GM23338 (cell line): ENCODE data around the gene BIN1. TPM values are rescaled to one million over a fixed set of nuclear protein-coding genes. Genes with fewer than 3 reads are reported as not detected.

Experiments
- ATAC-seq: fragments of 200-7000 bp; cut with Tn5 transposase; 3 replicates; pipeline ENCODE4 v1.9.1; 2020
- DNase-seq: peaks from one replicate; pipeline ENCODE4 v3.0.0-alpha.2; 2015; ENCODE audit warnings: low spot score
- H2AFZ ChIP-seq: fragments of 200-600 bp; sonication (generic); 2 replicates; pipeline ENCODE4 v1.8.0; 2016; ENCODE audit warnings: antibody characterized with exemption, mild to moderate bottlenecking, moderate library complexity
- H3F3A ChIP-seq: fragments of 200-600 bp; sonication (generic); replicated peaks from 2 replicates; pipeline ENCODE4 v1.8.0; 2017; ENCODE audit warnings: antibody characterized with exemption, mixed run types, low read depth
- H3K27ac ChIP-seq: fragments of 200-600 bp; sonication (generic); 2 replicates; pipeline ENCODE4 v1.6.1; 2016; ENCODE audit warnings: low read depth
- H3K27me3 ChIP-seq: fragments of 200-600 bp; sonication (generic); 2 replicates; pipeline ENCODE4 v1.8.0; 2016; ENCODE audit warnings: mild to moderate bottlenecking, mixed run types, moderate library complexity; ENCODE audit not compliant: insufficient read depth
- H3K36me3 ChIP-seq: fragments of 200-600 bp; sonication (generic); 2 replicates; pipeline ENCODE4 v1.8.0; 2016; ENCODE audit warnings: mild to moderate bottlenecking; ENCODE audit not compliant: insufficient read depth
- H3K4me1 ChIP-seq: fragments of 200-600 bp; sonication (generic); 2 replicates; pipeline ENCODE4 v1.8.0; 2016; ENCODE audit warnings: mild to moderate bottlenecking, moderate library complexity; ENCODE audit not compliant: insufficient read depth
- H3K4me2 ChIP-seq: fragments of 200-600 bp; sonication (generic); 2 replicates; pipeline ENCODE4 v1.7.1; 2017; ENCODE audit warnings: mixed run types
- H3K4me3 ChIP-seq: fragments of 200-600 bp; sonication (generic); 2 replicates; pipeline ENCODE4 v1.6.1; 2016; ENCODE audit warnings: mixed run types
- H3K79me2 ChIP-seq: fragments of 200-600 bp; sonication (generic); replicated peaks from 2 replicates; pipeline ENCODE4 v1.8.0; 2017; ENCODE audit warnings: mild to moderate bottlenecking; ENCODE audit not compliant: insufficient read depth
- H3K9me2 ChIP-seq: fragments of 200-600 bp; sonication (generic); 2 replicates; pipeline ENCODE4 v1.8.0; 2017; ENCODE audit not compliant: insufficient read depth
- H4K20me1 ChIP-seq: fragments of 200-600 bp; sonication (generic); replicated peaks from 2 replicates; pipeline ENCODE4 v1.8.0; 2017; ENCODE audit warnings: mild to moderate bottlenecking; ENCODE audit not compliant: insufficient read depth
- H3K27ac Mint-ChIP-seq: 2 replicates; pipeline ENCODE4 v1.8.0; 2020; ENCODE audit warnings: inconsistent platforms, mild to moderate bottlenecking, moderate library complexity, mixed read lengths
- H3K27me3 Mint-ChIP-seq: 3 replicates; pipeline ENCODE4 v1.8.0; 2022; ENCODE audit warnings: low read depth, mild to moderate bottlenecking, moderate library complexity, mixed read lengths, inconsistent platforms; ENCODE audit not compliant: insufficient read depth, poor library complexity
- H3K36me3 Mint-ChIP-seq: 3 replicates; pipeline ENCODE4 v1.8.0; 2021; ENCODE audit warnings: low read depth, mild to moderate bottlenecking, inconsistent platforms, moderate library complexity, mixed read lengths
- H3K4me1 Mint-ChIP-seq: 3 replicates; pipeline ENCODE4 v1.8.0; 2020; ENCODE audit warnings: mild to moderate bottlenecking, inconsistent platforms, mixed read lengths
- H3K4me3 Mint-ChIP-seq: 3 replicates; pipeline ENCODE4 v1.8.0; 2021; ENCODE audit warnings: moderate library complexity, mild to moderate bottlenecking, inconsistent platforms, mixed read lengths
- H3K9me3 Mint-ChIP-seq: 3 replicates; pipeline ENCODE4 v1.8.0; 2020; ENCODE audit warnings: moderate library complexity, mild to moderate bottlenecking, inconsistent platforms, mixed read lengths
- CREB1 ChIP-seq: fragments of 250-450 bp; sonication (Bioruptor Pico); IDR thresholded peaks from 2 replicates; pipeline ENCODE4 v1.5.0; 2020; ENCODE audit warnings: low read depth, mild to moderate bottlenecking, moderate library complexity
- CTCF ChIP-seq, 2 experiments: fragments of 200-600 bp in 1 of 2; sonication (generic) in 1 of 2; conservative IDR thresholded peaks; 2 replicates each; pipeline versions ENCODE4 v1.5.1 to v1.6.1; 2016 to 2017; ENCODE audit warnings: antibody characterized with exemption in 2 of 2, low read depth in 2 of 2, mild to moderate bottlenecking in 2 of 2, moderate library complexity in 1 of 2
- ETS1 ChIP-seq: IDR thresholded peaks from 2 replicates; pipeline ENCODE4 v1.6.1; 2016; ENCODE audit warnings: antibody characterized with exemption
- JUNB ChIP-seq: IDR thresholded peaks from one replicate; pipeline ENCODE4 v1.6.1; 2016; ENCODE audit warnings: antibody characterized with exemption; ENCODE audit not compliant: unreplicated experiment
- POLR2AphosphoS5 ChIP-seq: IDR thresholded peaks from 2 replicates; pipeline ENCODE4 v1.6.1; 2016; ENCODE audit warnings: antibody characterized with exemption, low read depth
- ZNF331 ChIP-seq: fragments of 250-450 bp; sonication (Bioruptor Pico); IDR thresholded peaks from 2 replicates; pipeline ENCODE4 v1.5.0; 2020; ENCODE audit warnings: low read depth, mild to moderate bottlenecking, moderate library complexity
- polyA plus RNA-seq: library from polyadenylated mRNA; unstranded; fragments of >200 nt; fragmentation: Nextera tagmentation; extraction: Ambion mirVana; gene quantifications from 2 replicates; pipeline ENCODE4 v1.2.1, GENCODE V29; 2016
- total RNA-seq: library from RNA; depleted of rRNA; stranded (reverse); fragments of >200 nt; shearing (Covaris generic); gene quantifications from 2 replicates; pipeline ENCODE4 v1.2.3, GENCODE V29; 2014
- TF ChIP-seq, protein P1 (sequence below): fragments of 250-450 bp; sonication (Bioruptor Pico); IDR thresholded peaks from 2 replicates; pipeline ENCODE4 v1.5.0; 2020; ENCODE audit warnings: mild to moderate bottlenecking, moderate library complexity

The BIN1 gene
- total and polyA plus RNA-seq, 2 experiments from 2014 or later = 30.1 to 56.4 TPM

GRCh38 chr2:127067620-127068350, 39.2 kb downstream of the BIN1 start:
- Histone ChIP-seq H3K4me3 (no peak overlapping the region), H3K27ac (no peak overlapping the region), H3F3A (no peaks in the 10 kb centered on the region), H3K36me3 (no peaks in the 10 kb centered on the region), H3K27me3 (no peaks in the 10 kb centered on the region), H3K4me1 (no peaks in the 10 kb centered on the region), H3K9me2 (no peaks in the 10 kb centered on the region), H2AFZ (no peak overlapping the region), H3K4me2 (no peak overlapping the region), H3K79me2 (no peaks in the 10 kb centered on the region), H4K20me1 (no peaks in the 10 kb centered on the region)
- Mint-ChIP-seq H3K9me3 (no peaks in the 10 kb centered on the region; the same call in 2 of the 3 replicates), H3K27me3 (peaks cover 13% of the 10 kb centered on the region), H3K4me1 (peaks cover 5% of the 10 kb centered on the region; the same call in 2 of the 3 replicates), H3K4me3 (no peak overlapping the region), H3K27ac (peak overlapping the region; percentile 78), H3K36me3 (peaks cover 19% of the 10 kb centered on the region)
- DNase-seq (peak; percentile 92), ATAC-seq (peak; percentile 72)
- TF ChIP-seq CREB1 (CRISPR knock-in tag) (0 out of 2 replicates have a peak, but pooled peaks have one; percentile 16), CTCF (conservative IDR thresholded peaks at IDR 0.05; ENCODE audit: low read depth in 2 of 2) (peak; percentile 81 to 95), ZNF331 (CRISPR knock-in tag) (no peak), ETS1 (no peak), POLR2AphosphoS5 (no peak), JUNB (no peak)
- TF ChIP-seq, protein P1, sequence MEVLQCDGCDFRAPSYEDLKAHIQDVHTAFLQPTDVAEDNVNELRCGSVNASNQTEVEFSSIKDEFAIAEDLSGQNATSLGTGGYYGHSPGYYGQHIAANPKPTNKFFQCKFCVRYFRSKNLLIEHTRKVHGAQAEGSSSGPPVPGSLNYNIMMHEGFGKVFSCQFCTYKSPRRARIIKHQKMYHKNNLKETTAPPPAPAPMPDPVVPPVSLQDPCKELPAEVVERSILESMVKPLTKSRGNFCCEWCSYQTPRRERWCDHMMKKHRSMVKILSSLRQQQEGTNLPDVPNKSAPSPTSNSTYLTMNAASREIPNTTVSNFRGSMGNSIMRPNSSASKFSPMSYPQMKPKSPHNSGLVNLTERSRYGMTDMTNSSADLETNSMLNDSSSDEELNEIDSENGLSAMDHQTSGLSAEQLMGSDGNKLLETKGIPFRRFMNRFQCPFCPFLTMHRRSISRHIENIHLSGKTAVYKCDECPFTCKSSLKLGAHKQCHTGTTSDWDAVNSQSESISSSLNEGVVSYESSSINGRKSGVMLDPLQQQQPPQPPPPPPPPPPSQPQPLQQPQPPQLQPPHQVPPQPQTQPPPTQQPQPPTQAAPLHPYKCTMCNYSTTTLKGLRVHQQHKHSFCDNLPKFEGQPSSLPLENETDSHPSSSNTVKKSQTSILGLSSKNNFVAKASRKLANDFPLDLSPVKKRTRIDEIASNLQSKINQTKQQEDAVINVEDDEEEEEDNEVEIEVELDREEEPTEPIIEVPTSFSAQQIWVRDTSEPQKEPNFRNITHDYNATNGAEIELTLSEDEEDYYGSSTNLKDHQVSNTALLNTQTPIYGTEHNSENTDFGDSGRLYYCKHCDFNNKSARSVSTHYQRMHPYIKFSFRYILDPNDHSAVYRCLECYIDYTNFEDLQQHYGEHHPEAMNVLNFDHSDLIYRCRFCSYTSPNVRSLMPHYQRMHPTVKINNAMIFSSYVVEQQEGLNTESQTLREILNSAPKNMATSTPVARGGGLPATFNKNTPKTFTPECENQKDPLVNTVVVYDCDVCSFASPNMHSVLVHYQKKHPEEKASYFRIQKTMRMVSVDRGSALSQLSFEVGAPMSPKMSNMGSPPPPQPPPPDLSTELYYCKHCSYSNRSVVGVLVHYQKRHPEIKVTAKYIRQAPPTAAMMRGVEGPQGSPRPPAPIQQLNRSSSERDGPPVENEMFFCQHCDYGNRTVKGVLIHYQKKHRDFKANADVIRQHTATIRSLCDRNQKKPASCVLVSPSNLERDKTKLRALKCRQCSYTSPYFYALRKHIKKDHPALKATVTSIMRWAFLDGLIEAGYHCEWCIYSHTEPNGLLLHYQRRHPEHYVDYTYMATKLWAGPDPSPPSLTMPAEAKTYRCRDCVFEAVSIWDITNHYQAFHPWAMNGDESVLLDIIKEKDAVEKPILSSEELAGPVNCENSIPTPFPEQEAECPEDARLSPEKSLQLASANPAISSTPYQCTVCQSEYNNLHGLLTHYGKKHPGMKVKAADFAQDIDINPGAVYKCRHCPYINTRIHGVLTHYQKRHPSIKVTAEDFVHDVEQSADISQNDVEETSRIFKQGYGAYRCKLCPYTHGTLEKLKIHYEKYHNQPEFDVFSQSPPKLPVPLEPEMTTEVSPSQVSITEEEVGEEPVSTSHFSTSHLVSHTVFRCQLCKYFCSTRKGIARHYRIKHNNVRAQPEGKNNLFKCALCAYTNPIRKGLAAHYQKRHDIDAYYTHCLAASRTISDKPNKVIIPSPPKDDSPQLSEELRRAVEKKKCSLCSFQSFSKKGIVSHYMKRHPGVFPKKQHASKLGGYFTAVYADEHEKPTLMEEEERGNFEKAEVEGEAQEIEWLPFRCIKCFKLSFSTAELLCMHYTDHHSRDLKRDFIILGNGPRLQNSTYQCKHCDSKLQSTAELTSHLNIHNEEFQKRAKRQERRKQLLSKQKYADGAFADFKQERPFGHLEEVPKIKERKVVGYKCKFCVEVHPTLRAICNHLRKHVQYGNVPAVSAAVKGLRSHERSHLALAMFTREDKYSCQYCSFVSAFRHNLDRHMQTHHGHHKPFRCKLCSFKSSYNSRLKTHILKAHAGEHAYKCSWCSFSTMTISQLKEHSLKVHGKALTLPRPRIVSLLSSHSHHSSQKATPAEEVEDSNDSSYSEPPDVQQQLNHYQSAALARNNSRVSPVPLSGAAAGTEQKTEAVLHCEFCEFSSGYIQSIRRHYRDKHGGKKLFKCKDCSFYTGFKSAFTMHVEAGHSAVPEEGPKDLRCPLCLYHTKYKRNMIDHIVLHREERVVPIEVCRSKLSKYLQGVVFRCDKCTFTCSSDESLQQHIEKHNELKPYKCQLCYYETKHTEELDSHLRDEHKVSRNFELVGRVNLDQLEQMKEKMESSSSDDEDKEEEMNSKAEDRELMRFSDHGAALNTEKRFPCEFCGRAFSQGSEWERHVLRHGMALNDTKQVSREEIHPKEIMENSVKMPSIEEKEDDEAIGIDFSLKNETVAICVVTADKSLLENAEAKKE (CRISPR knock-in tag) = no peak
